GM19043 (cell line): ENCODE data around the gene TBX1.
"Not testable (repeated sequence)": the region's sequence is repeated elsewhere in the genome, so short reads cannot be mapped to it uniquely, and the experiment has no call there.

Experiments
- ATAC-seq: cut with Tn5 transposase; IDR thresholded peaks from one replicate; pipeline ENCODE4 v1.9.1; 2021; ENCODE audit warnings: low read depth; ENCODE audit not compliant: unreplicated experiment

TBX1 gene

DNA sequence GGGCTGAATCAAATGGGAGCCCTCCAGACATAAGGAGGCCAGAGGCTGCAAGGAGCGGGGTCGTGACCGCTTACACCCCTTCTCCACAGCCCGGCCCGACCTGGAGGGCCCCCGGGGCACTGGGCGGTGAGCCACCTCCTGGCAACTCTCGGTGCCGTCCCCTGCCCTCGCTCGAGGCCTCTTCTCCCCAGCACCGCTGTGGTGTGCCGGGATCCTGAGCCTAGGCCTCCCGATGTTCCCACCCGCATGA lies 37.7 kb upstream of the TBX1 start:
- ATAC-seq, result no peak

DNA sequence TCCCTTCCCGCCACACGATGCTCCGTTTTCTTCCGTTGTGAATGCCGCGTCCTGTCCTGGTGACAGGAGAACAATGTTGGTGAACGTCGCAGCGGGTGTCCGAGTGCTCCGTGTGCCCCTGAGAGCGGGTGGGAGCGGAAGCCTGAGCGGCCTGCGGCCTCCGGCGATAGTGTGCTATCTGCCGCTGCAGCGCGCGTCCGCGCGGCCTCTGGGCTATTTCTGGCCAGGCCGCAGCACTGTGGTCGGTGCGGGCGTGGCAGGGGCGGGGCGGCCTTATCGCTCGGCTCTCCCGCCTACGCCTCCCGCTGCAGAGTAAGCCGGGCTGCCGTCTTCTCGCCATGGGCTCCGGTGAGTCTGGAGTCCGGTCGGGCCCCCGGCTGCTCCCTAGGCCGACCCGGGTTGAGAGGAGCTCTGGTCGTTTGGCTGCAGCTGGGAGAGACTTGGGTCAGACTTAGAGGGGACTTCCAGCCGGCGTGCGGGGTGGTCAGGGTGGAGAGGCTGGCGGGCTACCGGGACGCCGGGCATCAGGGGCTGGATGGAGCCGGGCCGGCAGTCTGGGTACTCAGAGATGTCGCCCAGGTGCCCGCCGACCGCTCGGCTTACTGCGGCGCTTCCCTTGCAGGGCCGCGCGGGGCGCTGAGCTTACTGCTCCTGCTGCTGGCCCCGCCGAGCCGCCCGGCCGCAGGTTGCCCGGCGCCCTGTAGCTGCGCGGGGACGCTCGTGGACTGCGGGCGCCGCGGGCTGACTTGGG lies 37.2 kb upstream of the TBX1 start, which contains the start of gene GP1BB:
Gene GP1BB, plus strand, starts transcription at position 308 of the 751 bp plus-strand sequence. Its CDS starts 31 bp downstream, at position 339.
- no peak for ATAC-seq

DNA sequence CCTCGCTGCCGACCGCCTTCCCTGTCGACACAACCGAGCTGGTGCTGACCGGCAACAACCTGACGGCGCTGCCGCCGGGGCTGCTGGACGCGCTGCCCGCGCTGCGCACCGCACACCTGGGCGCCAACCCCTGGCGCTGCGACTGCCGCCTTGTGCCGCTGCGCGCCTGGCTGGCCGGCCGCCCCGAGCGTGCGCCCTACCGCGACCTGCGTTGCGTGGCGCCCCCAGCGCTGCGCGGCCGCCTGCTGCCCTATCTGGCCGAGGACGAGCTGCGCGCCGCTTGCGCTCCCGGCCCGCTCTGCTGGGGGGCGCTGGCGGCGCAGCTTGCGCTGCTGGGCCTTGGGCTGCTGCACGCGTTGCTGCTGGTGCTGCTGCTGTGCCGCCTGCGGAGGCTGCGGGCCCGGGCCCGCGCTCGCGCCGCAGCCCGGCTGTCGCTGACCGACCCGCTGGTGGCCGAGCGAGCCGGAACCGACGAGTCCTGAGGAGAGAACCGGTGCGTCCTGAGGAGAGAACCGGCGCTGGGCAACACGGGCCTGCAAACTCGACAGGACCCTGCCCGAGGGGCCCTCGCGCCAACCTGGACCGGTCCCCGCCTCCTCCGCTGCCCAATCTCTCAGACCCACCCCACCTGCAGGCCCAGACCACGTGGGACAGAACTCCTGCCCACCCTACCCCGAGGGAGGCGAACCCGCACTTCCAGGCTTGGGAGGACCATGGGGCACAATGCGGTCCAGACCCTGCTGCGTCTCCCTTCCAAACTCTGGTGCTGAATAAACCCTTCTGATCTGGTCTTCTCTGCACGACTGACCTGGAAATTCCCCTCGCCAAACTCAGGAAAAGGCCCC lies 36.4 kb upstream of the TBX1 start:
- ATAC-seq, result no peak

DNA sequence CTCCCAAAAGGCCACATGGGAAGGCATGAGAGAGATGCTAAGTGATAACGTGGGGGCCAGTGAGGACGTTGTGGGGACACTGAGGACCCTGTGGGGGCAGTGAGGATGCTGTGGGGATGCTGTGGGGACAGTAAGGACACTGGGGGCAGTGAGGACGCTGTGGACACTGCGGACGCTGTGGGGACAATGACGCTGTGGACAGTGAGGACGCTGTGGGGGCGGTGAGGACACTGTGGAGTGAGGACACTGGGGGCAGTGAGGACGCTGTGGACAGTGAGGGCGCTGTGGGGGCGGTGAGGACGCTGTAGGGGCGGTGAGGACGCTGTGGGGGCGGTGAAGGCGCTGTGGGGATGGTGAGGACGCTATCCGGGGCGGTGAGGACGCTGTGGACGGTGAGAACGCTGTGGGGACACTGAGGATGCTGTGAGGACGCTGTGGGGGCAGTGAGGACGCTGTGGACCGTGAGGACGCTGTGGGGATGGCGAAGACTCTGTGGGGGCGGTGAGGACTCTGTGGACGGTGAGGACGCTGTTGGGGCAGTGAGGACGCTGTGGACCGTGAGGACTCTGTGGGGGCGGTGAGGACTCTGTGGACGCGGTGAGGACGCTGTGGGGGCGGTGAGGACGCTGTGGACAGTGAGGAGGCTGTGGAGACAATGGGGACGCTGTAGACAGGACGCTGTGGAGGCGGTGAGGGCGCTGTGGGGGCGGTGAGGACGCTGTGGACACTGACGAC lies 35.5 kb upstream of the TBX1 start:
- ATAC-seq, result no peak

DNA sequence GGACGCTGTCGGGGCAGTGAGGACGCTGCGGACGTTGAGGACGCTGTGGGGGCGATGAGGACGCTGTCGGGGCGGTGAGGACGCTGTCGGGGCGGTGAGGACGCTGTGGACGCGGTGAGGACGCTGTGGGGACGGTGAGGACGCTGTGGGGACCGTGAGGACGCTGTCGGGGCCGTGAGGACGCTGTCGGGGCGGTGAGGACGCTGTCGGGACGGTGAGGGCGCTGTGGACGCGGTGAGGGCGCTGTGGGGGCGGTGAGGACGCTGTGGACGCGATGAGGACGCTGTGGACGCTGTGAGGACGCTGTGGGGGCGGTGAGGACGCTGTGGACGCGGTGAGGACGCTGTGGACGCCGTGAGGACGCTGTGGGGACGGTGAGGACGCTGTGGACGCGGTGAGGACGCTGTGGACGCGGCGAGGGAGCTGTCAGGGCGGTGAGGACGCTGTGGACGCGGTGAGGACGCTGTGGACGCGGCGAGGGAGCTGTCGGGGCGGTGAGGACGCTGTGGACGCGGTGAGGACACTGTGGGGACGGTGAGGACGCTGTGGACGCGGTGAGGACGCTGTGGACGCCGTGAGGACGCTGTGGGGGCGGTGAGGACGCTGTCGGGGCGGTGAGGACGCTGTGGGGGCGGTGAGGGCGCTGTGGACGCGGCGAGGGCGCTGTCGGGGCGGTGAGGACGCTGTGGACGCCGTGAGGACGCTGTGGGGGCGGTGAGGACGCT lies 34.4 kb upstream of the TBX1 start:
- not testable (repeated sequence) for ATAC-seq

DNA sequence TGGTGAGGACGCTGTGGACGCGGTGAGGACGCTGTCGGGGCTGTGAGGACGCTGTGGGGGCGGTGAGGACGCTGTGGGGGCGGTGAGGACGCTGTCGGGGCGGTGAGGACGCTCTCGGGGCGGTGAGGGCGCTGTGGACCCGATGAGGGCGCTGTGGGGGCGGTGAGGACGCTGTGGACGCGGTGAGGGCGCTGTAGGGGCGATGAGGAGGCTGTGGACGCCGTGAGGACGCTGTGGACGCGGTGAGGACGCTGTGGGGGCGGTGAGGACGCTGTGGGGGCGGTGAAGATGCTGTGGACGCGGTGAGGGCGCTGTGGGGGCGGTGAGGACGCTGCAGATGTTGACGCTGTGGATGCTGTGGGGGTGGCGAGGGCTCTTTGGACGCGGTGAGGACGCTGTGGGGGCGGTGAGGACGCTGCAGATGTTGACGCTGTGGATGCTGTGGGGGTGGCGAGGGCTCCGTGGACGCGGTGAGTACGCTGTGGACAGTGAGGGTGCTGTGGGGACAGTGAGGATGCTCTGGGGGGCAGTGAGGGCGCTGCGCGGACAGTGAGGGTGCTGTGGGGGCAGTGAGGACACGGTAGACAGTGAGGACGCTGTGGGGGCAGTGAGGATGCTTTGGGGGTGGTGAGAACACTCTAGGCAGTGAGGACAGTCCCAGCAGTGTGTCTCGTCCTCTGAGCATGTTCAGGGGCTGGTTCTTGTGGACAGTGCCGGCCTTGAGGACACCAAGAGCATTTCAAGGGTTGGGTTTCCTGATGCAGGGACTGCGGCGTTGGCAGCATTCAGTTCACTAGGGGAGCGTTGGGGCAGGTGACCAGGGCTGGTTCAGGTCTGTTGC lies 33.0 kb upstream of the TBX1 start:
- no peak for ATAC-seq

DNA sequence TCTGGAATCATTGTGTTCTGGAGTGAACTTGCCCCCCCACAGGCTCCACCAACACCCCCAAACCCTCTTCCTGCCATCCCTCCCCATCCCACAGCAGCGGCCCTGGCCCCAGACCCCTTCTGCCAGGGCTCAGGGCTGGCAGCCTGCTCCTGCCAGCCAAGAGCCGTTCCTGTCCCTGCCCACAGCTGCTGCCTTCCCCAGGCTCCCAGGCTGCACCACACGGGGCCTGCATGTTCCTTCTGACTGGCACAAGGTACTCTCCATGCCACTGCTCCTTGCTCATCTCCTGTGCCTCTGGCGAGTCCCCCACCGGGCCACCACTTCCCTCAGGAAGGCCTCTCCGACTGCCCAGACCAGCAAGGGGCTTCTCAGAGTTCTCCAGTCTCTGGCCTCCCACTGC lies 32.3 kb upstream of the TBX1 start:
- no peak for ATAC-seq

DNA sequence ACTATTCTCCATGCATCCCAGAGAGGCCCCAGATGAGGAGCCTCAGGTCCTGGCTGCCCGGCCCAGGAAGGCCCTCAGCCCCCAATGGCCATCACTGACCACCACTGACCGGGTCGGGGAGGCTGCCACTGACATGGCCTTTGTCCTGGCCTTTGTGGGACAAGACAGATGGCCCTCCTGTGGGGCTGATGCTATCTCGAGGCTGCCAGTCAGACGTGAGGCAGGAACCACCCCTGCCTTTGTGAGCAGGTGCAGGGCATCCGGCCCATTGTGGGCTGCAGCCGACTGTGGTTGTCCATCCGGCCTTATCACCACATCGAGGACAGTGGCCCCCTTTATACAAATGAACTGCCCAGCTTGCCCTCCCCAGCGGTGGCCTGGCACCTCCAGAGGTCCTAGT lies 31.7 kb upstream of the TBX1 start:
- ATAC-seq, result no peak

DNA sequence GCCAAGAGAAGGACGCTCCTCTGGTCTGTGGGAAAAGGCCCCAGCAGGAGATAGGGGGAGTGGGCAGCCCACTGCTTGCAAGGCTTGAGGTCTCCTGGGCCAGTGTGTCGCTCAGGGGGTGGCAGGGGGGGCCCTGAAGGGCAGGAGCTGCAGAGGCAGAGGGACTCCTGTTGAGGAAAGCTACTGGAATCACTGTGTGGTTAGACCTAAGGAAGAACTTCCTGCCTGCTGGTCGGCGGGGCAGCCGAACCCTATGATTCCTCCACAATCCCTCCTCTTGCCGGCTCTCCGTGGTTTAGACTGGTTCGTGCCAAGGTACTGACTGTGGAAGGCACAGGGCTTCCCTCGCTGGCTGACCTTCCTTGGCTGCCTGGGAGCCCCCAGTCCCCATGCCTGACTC lies 31.1 kb upstream of the TBX1 start:
- no peak for ATAC-seq

DNA sequence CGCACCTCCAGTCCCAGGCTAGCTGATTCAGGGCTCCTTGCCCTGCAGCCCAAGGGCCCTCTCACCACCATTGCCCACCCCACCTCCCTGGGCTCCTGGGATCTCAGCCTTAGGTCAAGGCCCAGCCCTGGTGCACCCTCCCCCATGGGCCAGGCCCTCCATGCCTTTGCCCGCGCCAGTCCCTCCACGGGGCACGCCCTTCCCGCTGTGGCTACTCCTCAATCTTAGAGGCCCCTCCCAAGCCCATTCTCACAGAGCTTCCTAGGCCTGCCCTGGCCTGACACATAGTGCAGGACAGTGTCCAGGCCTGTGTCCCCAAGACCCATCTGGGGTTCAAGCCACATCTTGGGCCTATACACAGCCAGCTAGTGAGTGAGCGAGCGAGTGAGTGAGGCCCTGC lies 30.4 kb upstream of the TBX1 start:
- no peak for ATAC-seq

DNA sequence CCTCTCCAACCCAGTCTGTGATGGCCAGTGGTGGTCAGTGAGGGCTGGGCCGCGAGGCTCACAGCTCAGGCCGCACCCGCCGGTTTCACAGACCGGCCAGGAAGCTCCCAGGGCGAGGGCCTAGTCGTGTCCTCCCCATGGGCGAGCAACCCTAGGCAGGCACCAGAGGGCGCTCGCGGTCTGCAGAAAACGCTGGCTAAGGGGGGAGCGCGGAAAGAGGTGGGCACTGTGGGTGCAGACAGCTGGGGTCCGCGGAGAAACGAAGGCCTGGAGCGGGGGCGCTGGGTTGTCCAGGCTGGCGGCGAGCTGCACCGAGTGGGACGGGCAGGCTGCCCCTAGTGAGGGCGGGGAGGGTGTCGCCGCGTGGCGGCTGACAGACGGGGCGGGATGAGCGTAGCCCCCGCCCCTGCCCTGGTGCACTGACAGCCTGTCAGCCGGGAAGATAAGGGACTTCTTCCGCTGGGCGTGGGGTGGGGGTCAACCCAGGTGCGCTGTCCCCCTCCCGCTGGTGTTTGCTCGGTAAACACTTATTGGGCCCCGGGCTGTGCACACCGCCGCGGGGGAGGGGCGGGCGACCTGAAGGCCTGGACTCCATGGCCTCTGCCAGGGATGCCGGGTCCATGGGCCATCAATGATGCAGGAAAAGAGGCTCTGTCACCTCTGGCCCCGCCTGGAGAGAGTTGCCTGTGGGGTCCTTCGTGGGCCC lies 29.8 kb upstream of the TBX1 start:
- ATAC-seq, result no peak

DNA sequence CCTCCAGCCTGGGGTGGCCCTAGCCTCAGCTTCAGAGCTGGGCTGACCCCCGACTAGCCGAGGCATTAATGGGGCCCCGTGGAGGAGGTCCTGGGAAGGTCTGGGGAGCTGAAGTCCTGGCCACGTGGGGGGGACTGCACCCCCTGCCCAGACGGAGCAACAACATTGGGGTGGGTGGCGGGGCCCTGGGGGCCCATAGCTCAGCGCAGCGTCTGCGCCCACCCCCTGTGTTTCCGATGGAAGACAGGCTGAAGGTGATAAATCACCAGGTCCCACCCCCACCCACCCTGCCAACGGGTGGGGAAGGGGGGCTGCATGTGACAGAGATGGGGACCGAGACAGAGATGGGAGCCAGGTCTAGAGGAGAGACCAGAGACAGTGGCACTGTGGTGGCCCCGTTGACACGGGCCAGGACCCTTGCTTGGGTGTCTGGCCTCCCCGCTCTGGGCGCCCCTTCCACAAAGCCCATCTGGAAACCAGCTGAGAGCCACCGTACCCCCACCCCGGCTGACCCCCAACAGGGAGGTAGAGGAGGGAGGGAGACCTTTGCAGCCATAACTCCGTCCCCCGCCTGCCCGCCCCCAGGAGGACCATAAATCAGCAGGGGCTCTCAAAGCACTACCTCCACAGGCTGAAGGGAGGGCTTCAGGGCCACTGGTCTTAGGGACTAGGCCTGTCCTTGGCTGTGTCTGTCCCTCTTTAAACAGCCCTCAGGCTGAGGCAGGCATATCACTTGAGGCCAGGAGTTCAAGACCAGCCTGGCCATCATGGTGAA lies 29.0 kb upstream of the TBX1 start:
- no peak for ATAC-seq

DNA sequence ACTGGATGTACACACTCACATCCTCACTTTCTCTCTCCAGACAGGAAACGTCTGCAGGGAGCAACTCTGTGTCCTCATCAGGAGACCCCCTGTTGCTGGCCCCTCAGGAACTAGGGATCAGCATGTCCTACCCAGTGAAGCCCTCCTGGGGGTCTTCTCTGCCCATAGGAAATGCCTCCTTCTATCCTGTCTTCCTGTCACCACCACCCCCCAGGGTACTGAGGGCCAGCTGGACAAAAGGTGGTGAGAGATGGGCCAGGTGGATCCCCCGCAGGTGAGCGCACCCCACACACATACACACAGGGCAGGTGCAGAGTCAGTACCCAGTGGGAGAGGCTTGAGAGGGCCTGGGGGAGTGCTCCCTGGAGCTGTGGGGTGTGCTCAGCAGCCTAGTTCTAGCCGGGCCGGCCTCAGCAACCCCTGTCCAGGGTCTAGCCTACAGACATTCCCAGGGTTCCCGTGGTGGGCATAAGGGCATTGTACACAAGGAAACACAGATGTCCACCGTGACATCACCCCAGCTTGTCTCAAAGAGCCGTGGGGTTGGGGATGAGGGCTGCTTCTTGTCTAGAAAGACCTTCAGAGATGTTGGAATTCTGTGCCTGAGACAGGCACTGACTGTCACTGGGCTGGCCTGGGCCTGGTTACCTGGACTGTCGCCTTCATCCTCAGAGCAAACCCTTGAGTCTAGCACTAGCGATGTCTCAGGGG lies 28.0 kb upstream of the TBX1 start:
- ATAC-seq, result no peak

DNA sequence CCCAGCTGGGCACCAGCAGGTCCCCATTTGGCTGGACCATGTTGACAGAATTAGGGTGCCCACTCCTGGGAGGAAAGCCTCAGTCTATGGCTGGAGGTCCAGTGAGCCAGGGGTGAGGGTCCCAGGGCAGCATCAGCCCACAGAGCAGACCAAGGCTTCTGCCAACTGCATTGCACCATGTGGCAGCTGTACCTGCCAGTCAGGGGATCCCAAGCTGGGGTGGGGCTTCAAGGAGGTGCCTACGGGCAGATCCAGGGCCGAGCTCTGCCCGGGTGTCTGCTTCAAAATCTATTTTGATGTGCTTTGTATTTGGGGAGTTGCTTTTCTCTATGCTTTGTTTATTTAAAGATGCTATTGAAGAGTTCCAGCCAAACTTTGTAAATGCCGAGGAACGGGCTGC lies 26.8 kb upstream of the TBX1 start:
- ATAC-seq, result no peak

DNA sequence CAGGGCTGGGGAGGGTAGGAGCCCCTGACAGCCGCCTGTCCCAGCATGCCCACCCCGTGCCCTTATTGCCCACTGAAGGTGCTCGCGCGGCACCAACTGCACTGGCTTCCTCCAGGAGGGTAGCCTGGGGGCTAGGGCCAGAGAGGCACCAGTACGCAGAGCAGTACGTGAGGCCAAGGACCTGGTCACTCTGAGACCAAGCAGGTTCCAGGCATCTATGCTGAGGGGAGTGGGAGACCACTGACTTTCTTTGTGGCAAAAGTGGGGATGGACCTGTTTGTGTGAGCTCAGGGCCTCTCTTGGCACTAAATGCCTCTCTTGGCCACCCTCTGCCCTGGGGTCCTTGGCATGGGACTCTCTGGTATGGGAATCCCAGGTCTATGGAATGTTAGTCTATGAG lies 26.4 kb upstream of the TBX1 start:
- ATAC-seq, result no peak

DNA sequence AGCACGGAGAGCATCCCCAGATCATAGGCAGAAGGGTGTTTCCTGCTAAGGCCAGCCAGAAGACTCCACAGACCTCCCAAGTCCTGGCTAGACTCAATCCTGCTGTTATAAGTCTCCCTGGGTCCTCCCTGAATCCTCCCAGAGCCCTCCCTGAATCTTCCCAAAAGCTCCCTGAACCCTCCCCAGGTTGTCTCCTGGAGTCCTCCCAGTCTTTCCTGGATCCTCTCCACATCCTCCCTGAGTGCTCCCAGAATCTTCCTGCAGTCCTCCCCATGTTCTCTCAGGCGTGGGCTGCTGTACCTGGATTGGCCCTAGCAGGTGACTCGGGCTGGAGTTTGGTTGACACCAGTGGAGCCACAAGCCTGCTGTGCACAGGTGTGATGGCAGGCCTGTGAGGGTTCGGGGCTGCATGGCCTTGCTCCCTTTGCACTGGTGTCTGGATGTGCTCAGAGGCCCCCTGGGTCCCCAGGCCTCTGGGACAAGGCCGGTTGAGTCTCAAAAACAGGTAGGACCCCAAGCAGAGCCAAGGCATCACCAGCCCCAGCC lies 25.7 kb upstream of the TBX1 start:
- no peak for ATAC-seq

DNA sequence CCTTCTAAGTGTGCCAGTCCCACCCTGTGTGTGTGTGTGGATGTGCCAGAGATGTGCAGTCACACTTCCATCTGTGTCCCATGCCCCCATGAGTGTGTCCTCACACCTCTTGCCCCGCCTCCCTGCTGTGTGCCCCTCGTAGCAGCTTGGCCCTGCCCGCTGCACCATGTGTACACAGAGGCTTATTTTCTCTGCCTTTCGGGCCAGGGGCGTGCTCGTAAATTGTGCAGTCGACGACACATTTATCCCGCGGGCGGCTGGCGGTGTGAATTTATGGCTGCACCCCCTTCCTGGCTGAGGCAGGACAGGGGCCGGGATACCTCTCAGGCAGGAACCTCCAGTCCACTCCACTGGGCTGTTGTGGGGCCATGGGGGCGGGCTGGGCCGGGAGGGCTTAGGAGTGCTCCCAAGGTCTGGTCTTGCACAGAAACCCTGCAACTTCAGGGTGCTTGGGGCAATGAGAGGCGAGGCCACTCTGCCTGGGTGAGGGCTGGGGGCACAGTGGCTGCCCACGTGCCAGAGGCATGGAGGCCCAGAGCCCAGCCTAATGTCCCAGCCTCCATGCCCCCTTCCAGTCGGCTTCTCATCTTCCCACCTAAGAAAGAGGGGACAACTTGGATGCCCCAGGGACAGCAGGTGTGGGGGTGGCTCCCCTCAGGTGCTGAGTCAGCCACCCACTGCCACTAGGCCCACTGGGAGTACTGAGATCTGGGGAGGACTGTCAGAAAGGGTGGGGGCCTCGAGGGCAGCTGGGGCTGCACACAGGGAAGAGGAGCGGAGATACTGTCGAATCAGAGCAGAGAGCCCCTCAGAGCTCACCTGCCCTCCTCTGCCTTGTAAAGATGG lies 24.7 kb upstream of the TBX1 start:
- no peak for ATAC-seq
